Retinal pigment epithelial cell (primary cell): ENCODE data around the gene PIGT.

ENCODE experiments used
- DNase-seq: peaks from one replicate; pipeline ENCODE4 v3.0.0-alpha.2; 2010; ENCODE audit warnings: low read depth
- H3K4me3 ChIP-seq: 2 replicates; pipeline ENCODE4 v1.5.1; 2011; ENCODE audit warnings: mild to moderate bottlenecking, low read length, control low read depth, moderate library complexity
- CTCF ChIP-seq: conservative IDR thresholded peaks from 2 replicates; pipeline ENCODE4 v1.5.1; 2011; ENCODE audit warnings: low read depth, low read length, control low read depth, inconsistent platforms

PIGT gene

DNA sequence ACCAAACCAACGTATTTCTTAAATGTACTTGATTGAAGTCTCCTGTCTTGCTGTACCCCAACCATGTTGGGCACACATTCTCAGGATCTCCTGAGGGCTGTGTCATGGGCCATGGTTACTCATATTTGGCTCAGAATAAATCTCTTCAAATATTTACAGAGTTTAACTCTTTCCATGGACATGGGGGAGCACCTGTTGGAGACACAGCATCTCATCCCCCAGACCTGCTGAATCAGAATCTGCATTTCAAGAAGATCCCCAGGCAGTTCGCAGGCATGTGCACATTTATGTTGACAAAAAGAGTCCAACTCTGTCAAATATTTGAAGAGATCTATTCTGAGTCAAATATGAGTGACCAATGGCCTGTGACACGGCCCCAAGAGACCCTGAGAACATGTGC lies 24.5 kb downstream of the PIGT start:
- DNase-seq = no peak
- no peak overlapping the region for H3K4me3 ChIP-seq
- TF ChIP-seq CTCF = no peak

DNA sequence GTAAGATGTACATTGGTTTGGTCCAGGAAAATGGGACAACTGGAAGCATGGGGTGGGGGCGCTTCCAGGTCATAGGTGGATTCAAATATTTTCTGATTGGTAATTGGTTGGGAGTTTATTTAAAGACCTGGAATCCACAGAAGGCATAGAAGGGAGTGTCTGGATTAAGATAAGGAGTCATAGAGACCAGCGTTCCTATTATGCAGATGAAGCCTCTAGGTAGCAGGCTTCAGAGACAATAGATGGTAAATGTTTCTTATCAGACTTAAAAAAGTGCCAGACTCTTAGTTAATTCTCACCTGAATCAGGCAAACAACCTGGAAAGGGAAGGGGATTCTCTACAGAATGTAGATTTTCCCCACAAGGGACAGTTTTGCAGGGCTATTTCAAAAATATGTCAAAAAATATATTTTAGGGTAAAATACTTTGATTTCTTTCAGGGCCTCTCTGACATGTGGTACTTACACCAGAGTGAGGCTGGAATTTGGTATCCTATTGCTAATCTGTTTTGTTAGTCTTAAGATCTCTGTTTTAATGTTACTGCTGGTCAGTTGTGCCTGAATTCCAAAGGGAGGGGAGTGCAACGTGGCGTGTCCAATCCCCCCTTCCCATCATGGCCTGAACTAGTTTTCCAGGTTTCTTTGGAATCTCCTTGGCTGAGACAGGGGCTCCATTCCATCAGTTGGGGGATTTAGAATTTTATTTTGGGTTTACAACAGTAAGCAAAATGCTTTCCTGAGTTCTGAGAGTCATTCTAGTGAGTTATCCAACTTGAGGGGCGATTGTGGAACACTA lies 25.1 kb downstream of the PIGT start:
- DNase-seq = no peak
- TF ChIP-seq CTCF = no peak
- H3K4me3 ChIP-seq = no peak overlapping the region

GRCh38 chr20:45441746-45442145 lies 25.8 kb downstream of the PIGT start:
- DNase-seq = no peak
- no peak overlapping the region for H3K4me3 ChIP-seq
- no peak for TF ChIP-seq CTCF

DNA sequence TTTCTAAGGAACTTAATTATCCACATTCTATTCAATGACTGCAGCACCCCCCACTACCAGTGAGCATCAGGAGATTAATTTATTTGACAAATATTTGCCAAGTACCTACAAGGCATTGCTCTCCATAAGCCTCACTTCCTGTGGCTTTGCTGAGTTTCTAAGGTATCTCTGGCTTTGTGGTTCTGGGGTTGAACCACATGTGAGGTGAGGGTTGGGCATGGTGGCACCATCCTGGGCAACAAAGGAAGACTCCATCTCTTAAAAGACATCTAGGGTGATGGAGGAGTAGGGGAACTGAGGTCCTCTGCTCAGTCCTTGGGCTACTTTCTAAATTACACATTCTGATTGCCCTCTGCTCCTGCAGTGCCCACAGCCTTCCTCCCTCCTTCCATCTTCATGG lies 28.1 kb downstream of the PIGT start:
- no peak for DNase-seq

DNA sequence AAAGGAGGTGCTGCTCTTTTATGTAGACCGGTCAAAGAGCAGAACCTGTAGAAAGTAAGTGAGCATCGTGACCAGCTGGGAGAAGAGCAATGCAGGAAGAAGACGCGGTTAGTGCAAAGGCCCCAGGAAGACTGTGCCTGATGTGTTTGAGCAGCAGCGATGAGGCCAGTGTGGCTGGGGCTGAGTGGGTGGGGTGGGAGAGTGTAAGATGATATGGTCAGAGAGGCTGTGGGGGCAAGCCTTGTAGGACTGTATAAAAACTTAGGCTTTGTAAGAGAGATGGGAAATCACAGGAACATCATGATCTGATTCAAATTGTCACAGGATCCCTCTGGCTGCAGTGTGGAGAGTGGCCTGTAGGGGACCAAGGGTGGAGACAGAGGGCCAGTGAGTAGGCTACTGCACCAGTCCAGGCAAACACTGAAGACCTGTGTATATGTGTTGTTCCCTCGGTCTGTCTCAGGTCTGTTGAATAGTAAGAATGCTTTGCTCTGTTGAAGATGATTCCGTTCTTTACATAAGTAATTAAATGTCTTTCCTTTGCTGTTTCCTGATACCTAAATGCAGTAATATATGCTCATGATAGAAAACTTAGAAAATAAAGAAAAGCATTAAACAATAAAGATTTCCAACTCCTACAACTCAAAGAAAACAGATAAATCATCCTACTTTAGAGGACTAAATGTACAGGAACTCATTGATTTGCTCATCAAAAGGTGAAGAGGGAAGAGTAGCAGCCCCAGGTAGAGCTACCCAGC lies 30.0 kb downstream of the PIGT start:
- DNase-seq = no peak
- TF ChIP-seq CTCF = peak; percentile 60
- no peak overlapping the region for H3K4me3 ChIP-seq

More for the DNA sequence above, 28.1 kb downstream of the PIGT start:
- no peak for TF ChIP-seq CTCF
- no peak overlapping the region for H3K4me3 ChIP-seq

GRCh38 chr20:45448270-45448669 lies 32.3 kb downstream of the PIGT start:
- DNase-seq = no peak
- TF ChIP-seq CTCF = no peak
- H3K4me3 ChIP-seq = no peak overlapping the region

GRCh38 chr20:45449528-45449927 lies 33.6 kb downstream of the PIGT start:
- DNase-seq = no peak
- H3K4me3 ChIP-seq = no peak overlapping the region
- no peak for TF ChIP-seq CTCF
